Fibroblast of villous mesenchyme (primary cell): Measurements from ENCODE around the gene PCBP2. TPM values are rescaled to one million over a fixed set of nuclear protein-coding genes. Genes with fewer than 3 reads are reported as not detected.

Source experiments
- DNase-seq: peaks from one replicate; pipeline ENCODE4 v3.0.0-alpha.2; 2010; ENCODE audit warnings: low read depth
- H3K4me3 ChIP-seq: 2 replicates; pipeline ENCODE4 v1.5.1; 2011; ENCODE audit warnings: low read depth, mild to moderate bottlenecking, low read length
- CTCF ChIP-seq: IDR thresholded peaks from 2 replicates; pipeline ENCODE4 v1.5.1; 2012; ENCODE audit warnings: low read depth, mild to moderate bottlenecking, low read length; ENCODE audit not compliant: insufficient read depth
- total RNA-seq: library from RNA; depleted of rRNA; stranded (reverse); fragments of >200 nt; gene quantifications from 2 replicates; pipeline ENCODE4 v1.2.3, GENCODE V29; 2012

The PCBP2 gene
- total RNA-seq, 1 donor, result 237 TPM

GRCh38 chr12:53483225-53483978, 31.5 kb downstream of the PCBP2 start:
- no peak for DNase-seq
- TF ChIP-seq CTCF, result no peak
- no peak overlapping the region for H3K4me3 ChIP-seq

- DNase-seq, result no peak
- no peak for TF ChIP-seq CTCF
- H3K4me3 ChIP-seq, result no peak overlapping the region
These were observed 32.1 kb downstream of the PCBP2 start for GRCh38 chr12:53483979-53484377.

- no peak for TF ChIP-seq CTCF
- no peak overlapping the region for H3K4me3 ChIP-seq
- no peak for DNase-seq
These were observed 33.0 kb downstream of the PCBP2 start for GRCh38 chr12:53484686-53485575.

GRCh38 chr12:53485955-53486735, 34.2 kb downstream of the PCBP2 start:
- H3K4me3 ChIP-seq, result no peak overlapping the region
- DNase-seq, result no peak
- TF ChIP-seq CTCF, result no peak

- DNase-seq, result no peak
- no peak overlapping the region for H3K4me3 ChIP-seq
- TF ChIP-seq CTCF, result no peak
These were observed 35.0 kb downstream of the PCBP2 start for GRCh38 chr12:53486736-53487487.
